Measurements from ENCODE around the gene PRKN. TPM values are rescaled to one million over a fixed set of nuclear protein-coding genes. Genes with fewer than 3 reads are reported as not detected.

The PRKN gene
- total and polyA plus RNA-seq, 2 donors (not counting 3 experiments of a cell fraction or from before 2014, with no cell fraction given): 0.06 TPM; not detected in 1

DNA sequence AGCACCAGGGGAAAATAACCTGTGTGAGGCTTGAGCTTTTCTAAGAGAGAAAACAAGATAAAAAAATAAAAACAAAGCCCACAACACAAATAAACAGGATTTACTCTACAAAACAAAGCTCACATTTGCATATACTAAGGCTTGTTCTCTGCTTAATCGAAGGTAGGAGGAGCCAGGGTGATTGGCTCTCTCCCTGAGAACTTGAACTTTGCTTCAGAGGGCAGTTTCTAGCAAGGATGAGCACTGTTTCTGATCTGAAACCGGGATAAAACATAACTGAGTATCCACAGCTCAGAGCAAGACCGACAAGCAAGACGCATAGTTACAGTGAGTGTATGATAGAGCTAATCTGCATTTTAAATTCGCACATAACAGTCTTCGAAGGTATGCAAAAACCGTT, 200.6 kb downstream of the PRKN start:
- no peaks in the 10 kb centered on the region for H3K27me3 ChIP-seq (ENCODE audit: control insufficient read depth in 2 of 2, insufficient read depth in 2 of 2, low read length in 2 of 2)
- H3K4me2 ChIP-seq (ENCODE audit: insufficient read depth, low read length): no peak overlapping the region
- ChIA-PET POLR2A (no interaction called here), CTCF (no interaction called here)
- intact Hi-C loops (cut with micrococcal nuclease) (no loop called here), dilution Hi-C loops (cut with MboI; ENCODE audit: extremely low pct_ligation_motif_present, low sequenced_read_pairs) (no loop called here)
- H3K4me1 ChIP-seq (ENCODE audit: control insufficient read depth, extremely low read depth, insufficient read depth, low read length): no peaks in the 10 kb centered on the region
- H3K79me2 ChIP-seq (ENCODE audit: control insufficient read depth, insufficient read depth, low read length): no peaks in the 10 kb centered on the region
- H4K20me1 ChIP-seq (replicated peaks; ENCODE audit: control insufficient read depth, extremely low read depth, insufficient read depth, low read length): no peaks in the 10 kb centered on the region
- no peaks in the 10 kb centered on the region for H3K36me3 ChIP-seq (ENCODE audit: control insufficient read depth in 2 of 2, extremely low read depth in 1 of 2, insufficient read depth in 2 of 2, low read length in 2 of 2)
- DNase-seq (ENCODE audit: low read depth, low spot score): no peak
- H3K9me1 ChIP-seq (replicated peaks; ENCODE audit: control insufficient read depth, extremely low read depth, insufficient read depth, low read length): no peaks in the 10 kb centered on the region
- no peak for FAIRE-seq
- H3K27ac ChIP-seq (ENCODE audit: insufficient read depth, low read depth, low read length): no peak overlapping the region
- H3K9me3 ChIP-seq (replicated peaks; ENCODE audit: control insufficient read depth, insufficient read depth, low read length): peaks cover 2% of the 10 kb centered on the region
- no peak overlapping the region for H3K4me3 ChIP-seq (replicated peaks in 1 of 3; ENCODE audit: insufficient read depth in 1 of 3, low read depth in 1 of 3, low read length in 3 of 3)
- H3K9ac ChIP-seq (replicated peaks; ENCODE audit: extremely low read depth, insufficient read depth, low read length): no peak overlapping the region
- H2AFZ ChIP-seq (ENCODE audit: low read depth, low read length): no peak overlapping the region
- no peak for TF ChIP-seq MYC (IDR thresholded peaks at IDR 0.05; ENCODE audit: low read depth, low read length)
- no peak for TF ChIP-seq POLR2A (IDR thresholded peaks at IDR 0.05; ENCODE audit: low read depth, low read length)
- no peak for TF ChIP-seq POLR2AphosphoS5 (IDR thresholded peaks at IDR 0.05; ENCODE audit: insufficient read depth, low read depth, low read length)
- TF ChIP-seq, protein P1, sequence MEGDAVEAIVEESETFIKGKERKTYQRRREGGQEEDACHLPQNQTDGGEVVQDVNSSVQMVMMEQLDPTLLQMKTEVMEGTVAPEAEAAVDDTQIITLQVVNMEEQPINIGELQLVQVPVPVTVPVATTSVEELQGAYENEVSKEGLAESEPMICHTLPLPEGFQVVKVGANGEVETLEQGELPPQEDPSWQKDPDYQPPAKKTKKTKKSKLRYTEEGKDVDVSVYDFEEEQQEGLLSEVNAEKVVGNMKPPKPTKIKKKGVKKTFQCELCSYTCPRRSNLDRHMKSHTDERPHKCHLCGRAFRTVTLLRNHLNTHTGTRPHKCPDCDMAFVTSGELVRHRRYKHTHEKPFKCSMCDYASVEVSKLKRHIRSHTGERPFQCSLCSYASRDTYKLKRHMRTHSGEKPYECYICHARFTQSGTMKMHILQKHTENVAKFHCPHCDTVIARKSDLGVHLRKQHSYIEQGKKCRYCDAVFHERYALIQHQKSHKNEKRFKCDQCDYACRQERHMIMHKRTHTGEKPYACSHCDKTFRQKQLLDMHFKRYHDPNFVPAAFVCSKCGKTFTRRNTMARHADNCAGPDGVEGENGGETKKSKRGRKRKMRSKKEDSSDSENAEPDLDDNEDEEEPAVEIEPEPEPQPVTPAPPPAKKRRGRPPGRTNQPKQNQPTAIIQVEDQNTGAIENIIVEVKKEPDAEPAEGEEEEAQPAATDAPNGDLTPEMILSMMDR (IDR thresholded peaks at IDR 0.05; ENCODE audit: extremely low read depth in 1 of 2, insufficient read depth in 1 of 2, low read depth in 1 of 2, low read length in 2 of 2): no peak
- no peak for TF ChIP-seq GATA2 (IDR thresholded peaks at IDR 0.05; ENCODE audit: insufficient read depth, insufficient read length, low read depth, low read length)
- TF ChIP-seq, protein P2, sequence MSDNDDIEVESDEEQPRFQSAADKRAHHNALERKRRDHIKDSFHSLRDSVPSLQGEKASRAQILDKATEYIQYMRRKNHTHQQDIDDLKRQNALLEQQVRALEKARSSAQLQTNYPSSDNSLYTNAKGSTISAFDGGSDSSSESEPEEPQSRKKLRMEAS (IDR thresholded peaks at IDR 0.05; ENCODE audit: insufficient read depth, insufficient read length): no peak
- BruUV-seq (replicated peaks): no TSS peak

DNA sequence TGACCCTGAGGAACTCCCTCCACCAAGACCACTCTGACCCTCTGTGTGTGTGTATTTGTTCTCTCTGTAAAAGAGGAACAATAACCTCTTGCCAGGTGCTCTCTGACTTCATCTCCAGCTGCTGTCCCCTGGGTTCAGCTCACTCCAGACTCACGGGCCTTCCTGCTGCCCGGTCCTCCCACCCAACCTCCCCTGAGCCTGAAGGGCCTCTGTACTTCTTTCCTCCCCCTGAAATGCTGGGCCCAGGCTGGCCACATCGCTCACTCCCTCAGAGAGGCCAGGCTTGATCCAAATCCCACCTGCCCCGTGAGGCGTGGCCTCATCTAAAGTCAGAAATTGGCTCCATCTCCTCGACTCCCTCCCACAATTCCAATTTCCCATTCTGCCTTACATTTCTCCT, 202.4 kb downstream of the PRKN start:
- H3K27ac ChIP-seq (ENCODE audit: insufficient read depth, low read depth, low read length): no peak overlapping the region
- CTCF ChIA-PET: no interaction called here
- H3K79me2 ChIP-seq (ENCODE audit: control insufficient read depth, insufficient read depth, low read length): no peaks in the 10 kb centered on the region
- H2AFZ ChIP-seq (ENCODE audit: low read depth, low read length): no peak overlapping the region
- dilution Hi-C loops (cut with MboI; ENCODE audit: extremely low pct_ligation_motif_present, low sequenced_read_pairs): no loop called here
- no peaks in the 10 kb centered on the region for H3K27me3 ChIP-seq (ENCODE audit: control insufficient read depth in 2 of 2, insufficient read depth in 2 of 2, low read length in 2 of 2)
- no peaks in the 10 kb centered on the region for H3K4me1 ChIP-seq (ENCODE audit: control insufficient read depth, extremely low read depth, insufficient read depth, low read length)
- H3K36me3 ChIP-seq (ENCODE audit: control insufficient read depth in 2 of 2, extremely low read depth in 1 of 2, insufficient read depth in 2 of 2, low read length in 2 of 2): no peaks in the 10 kb centered on the region
- no peak overlapping the region for H3K9ac ChIP-seq (replicated peaks; ENCODE audit: extremely low read depth, insufficient read depth, low read length)
- no TSS peak for BruUV-seq (replicated peaks)
- no peak overlapping the region for H3K4me3 ChIP-seq (replicated peaks in 1 of 3; ENCODE audit: insufficient read depth in 1 of 3, low read depth in 1 of 3, low read length in 3 of 3)
- TF ChIP-seq POLR2AphosphoS5 (IDR thresholded peaks at IDR 0.05; ENCODE audit: insufficient read depth, low read depth, low read length) (no peak), MYC (IDR thresholded peaks at IDR 0.05; ENCODE audit: low read depth, low read length) (no peak), FOS (IDR thresholded peaks at IDR 0.05; ENCODE audit: borderline replicate concordance, insufficient read depth, low read length) (no peak), GATA2 (IDR thresholded peaks at IDR 0.05; ENCODE audit: insufficient read depth, insufficient read length, low read depth, low read length) (no peak), JUN (IDR thresholded peaks at IDR 0.05; ENCODE audit: borderline replicate concordance, insufficient read depth, insufficient read length, low read depth) (no peak), POLR2A (IDR thresholded peaks at IDR 0.05; ENCODE audit: low read depth, low read length) (no peak), EZH2 (IDR thresholded peaks at IDR 0.05; ENCODE audit: borderline replicate concordance, low read depth, low read length, severe bottlenecking) (no peak)
- TF ChIP-seq, protein P2 (IDR thresholded peaks at IDR 0.05; ENCODE audit: insufficient read depth, insufficient read length): no peak
- TF ChIP-seq, protein P1 (IDR thresholded peaks at IDR 0.05; ENCODE audit: extremely low read depth in 1 of 2, insufficient read depth in 1 of 2, low read depth in 1 of 2, low read length in 2 of 2): no peak
- H3K9me3 ChIP-seq (replicated peaks; ENCODE audit: control insufficient read depth, insufficient read depth, low read length): peaks cover 2% of the 10 kb centered on the region
- no peaks in the 10 kb centered on the region for H3K9me1 ChIP-seq (replicated peaks; ENCODE audit: control insufficient read depth, extremely low read depth, insufficient read depth, low read length)
- no peak overlapping the region for H3K4me2 ChIP-seq (ENCODE audit: insufficient read depth, low read length)
- FAIRE-seq (no peak), DNase-seq (ENCODE audit: low read depth, low spot score) (no peak)
- H4K20me1 ChIP-seq (replicated peaks; ENCODE audit: control insufficient read depth, extremely low read depth, insufficient read depth, low read length): no peaks in the 10 kb centered on the region
- intact Hi-C loops (cut with micrococcal nuclease): no loop called here
- POLR2A ChIA-PET: no interaction called here

Measured in endothelial cell of umbilical vein (primary cell).